Neural progenitor cell (in vitro differentiated cells): ENCODE measurements around the gene TRIM66. TPM values are rescaled to one million over a fixed set of nuclear protein-coding genes. Genes with fewer than 3 reads are reported as not detected.
A peak's percentile ranks its signal among the peaks of the same experiment; 100 is the strongest.

Experiments
- DNase-seq: peaks from one replicate; pipeline ENCODE4 v3.0.0-alpha.2; 2016; ENCODE audit warnings: low spot score
- H2AFZ ChIP-seq: fragments of 200-600 bp; sonication (generic); replicated peaks from 2 replicates; pipeline ENCODE4 v1.6.1; 2016; ENCODE audit warnings: antibody characterized with exemption
- H3F3A ChIP-seq: fragments of 200-600 bp; sonication (generic); 2 replicates; pipeline ENCODE4 v1.6.1; 2016; ENCODE audit warnings: antibody characterized with exemption, low read depth
- H3K27ac ChIP-seq: fragments of 200-600 bp; sonication (generic); 2 replicates; pipeline ENCODE4 v1.5.1; 2016; ENCODE audit warnings: mild to moderate bottlenecking
- H3K27me3 ChIP-seq: fragments of 200-600 bp; sonication (generic); 2 replicates; pipeline ENCODE4 v1.6.1; 2016; ENCODE audit warnings: mild to moderate bottlenecking, moderate library complexity
- H3K36me3 ChIP-seq: fragments of 200-600 bp; sonication (generic); 2 replicates; pipeline ENCODE4 v1.5.1; 2016
- H3K4me1 ChIP-seq: fragments of 200-600 bp; sonication (generic); 2 replicates; pipeline ENCODE4 v1.6.1; 2016; ENCODE audit warnings: mixed run types
- H3K4me2 ChIP-seq: fragments of 200-600 bp; sonication (generic); 2 replicates; pipeline ENCODE4 v1.6.1; 2016
- H3K4me3 ChIP-seq: fragments of 200-600 bp; sonication (generic); 2 replicates; pipeline ENCODE4 v1.5.1; 2016
- H3K79me2 ChIP-seq: fragments of 200-600 bp; sonication (generic); 2 replicates; pipeline ENCODE4 v1.6.1; 2016; ENCODE audit warnings: low read depth
- H3K9ac ChIP-seq: fragments of 200-600 bp; sonication (generic); 2 replicates; pipeline ENCODE4 v1.6.1; 2016
- H3K9me3 ChIP-seq: fragments of 200-600 bp; sonication (generic); 2 replicates; pipeline ENCODE4 v1.5.1; 2016; ENCODE audit warnings: low read depth
- H4K20me1 ChIP-seq: fragments of 200-600 bp; sonication (generic); 2 replicates; pipeline ENCODE4 v1.6.1; 2016; ENCODE audit warnings: low read depth
- H3K27ac Mint-ChIP-seq: 3 replicates; pipeline ENCODE4 v1.8.0; 2021; ENCODE audit warnings: mixed read lengths
- H3K27me3 Mint-ChIP-seq: 2 replicates; pipeline ENCODE4 v1.8.0; 2022; ENCODE audit warnings: low read depth, mild to moderate bottlenecking, inconsistent platforms, moderate library complexity, mixed read lengths; ENCODE audit not compliant: insufficient read depth
- H3K36me3 Mint-ChIP-seq: 3 replicates; pipeline ENCODE4 v1.8.0; 2021; ENCODE audit warnings: mixed read lengths
- H3K4me1 Mint-ChIP-seq: 3 replicates; pipeline ENCODE4 v1.8.0; 2021; ENCODE audit warnings: mixed read lengths
- H3K4me3 Mint-ChIP-seq: 3 replicates; pipeline ENCODE4 v1.8.0; 2021; ENCODE audit warnings: mild to moderate bottlenecking, moderate library complexity, mixed read lengths
- H3K9me3 Mint-ChIP-seq: 3 replicates; pipeline ENCODE4 v1.8.0; 2020; ENCODE audit warnings: mixed read lengths
- EZH2 ChIP-seq: fragments of 200-600 bp; sonication (generic); IDR thresholded peaks from 2 replicates; pipeline ENCODE4 v1.6.1; 2017; ENCODE audit warnings: antibody characterized with exemption, mild to moderate bottlenecking, moderate library complexity
- EZH2phosphoT487 ChIP-seq: fragments of 200-600 bp; sonication (generic); IDR thresholded peaks from 2 replicates; pipeline ENCODE4 v1.6.1; 2017; ENCODE audit warnings: antibody characterized with exemption
- total RNA-seq: library from RNA; depleted of rRNA; stranded (reverse); fragments of >200 nt; gene quantifications from 2 replicates; pipeline ENCODE4 v1.2.3, GENCODE V29; 2015; ENCODE audit warnings: low replicate concordance
- TF ChIP-seq, protein P1 (sequence below): fragments of 200-600 bp; sonication (generic); IDR thresholded peaks from 2 replicates; pipeline ENCODE4 v1.5.1; 2017; ENCODE audit warnings: antibody characterized with exemption, mild to moderate bottlenecking

TRIM66 gene
- total RNA-seq, 1 donor from 2014 or later: 0.95 TPM

DNA sequence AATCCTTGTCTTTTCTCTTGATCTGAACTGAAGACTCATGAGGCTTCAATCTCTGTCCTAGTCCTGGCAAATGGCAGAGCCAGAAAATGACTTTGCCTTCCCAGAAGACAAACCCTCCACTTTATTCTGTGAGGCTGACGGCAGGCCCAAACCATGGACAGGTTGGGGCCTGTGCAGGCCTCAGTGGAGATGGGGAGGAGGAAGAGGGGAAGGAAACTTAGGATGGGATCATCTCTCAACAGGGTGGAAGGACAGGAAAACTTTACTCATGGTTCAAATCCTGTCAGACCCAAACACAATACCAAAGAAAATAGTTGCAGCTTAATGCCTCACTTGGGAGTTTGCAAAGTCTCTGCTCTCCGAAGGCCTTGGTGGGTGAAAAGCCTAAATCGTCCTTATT, 10.0 kb upstream of the TRIM66 start:
- H3K36me3 Mint-ChIP-seq: peaks cover 47% of the 10 kb centered on the region
- Histone ChIP-seq H3K27ac (no peak overlapping the region), H3K9ac (no peak overlapping the region), H3K4me1 (peaks cover 21% of the 10 kb centered on the region), H3K27me3 (no peaks in the 10 kb centered on the region), H3K4me2 (no peak overlapping the region), H4K20me1 (no peaks in the 10 kb centered on the region), H3K79me2 (peaks cover 26% of the 10 kb centered on the region), H2AFZ (no peak overlapping the region), H3K36me3 (no peaks in the 10 kb centered on the region), H3K4me3 (no peak overlapping the region), H3K9me3 (no peaks in the 10 kb centered on the region), H3F3A (peaks cover 32% of the 10 kb centered on the region)
- peaks cover 32% of the 10 kb centered on the region for H3K4me1 Mint-ChIP-seq
- no peaks in the 10 kb centered on the region for H3K9me3 Mint-ChIP-seq
- H3K4me3 Mint-ChIP-seq: no peak overlapping the region
- TF ChIP-seq, protein P1, sequence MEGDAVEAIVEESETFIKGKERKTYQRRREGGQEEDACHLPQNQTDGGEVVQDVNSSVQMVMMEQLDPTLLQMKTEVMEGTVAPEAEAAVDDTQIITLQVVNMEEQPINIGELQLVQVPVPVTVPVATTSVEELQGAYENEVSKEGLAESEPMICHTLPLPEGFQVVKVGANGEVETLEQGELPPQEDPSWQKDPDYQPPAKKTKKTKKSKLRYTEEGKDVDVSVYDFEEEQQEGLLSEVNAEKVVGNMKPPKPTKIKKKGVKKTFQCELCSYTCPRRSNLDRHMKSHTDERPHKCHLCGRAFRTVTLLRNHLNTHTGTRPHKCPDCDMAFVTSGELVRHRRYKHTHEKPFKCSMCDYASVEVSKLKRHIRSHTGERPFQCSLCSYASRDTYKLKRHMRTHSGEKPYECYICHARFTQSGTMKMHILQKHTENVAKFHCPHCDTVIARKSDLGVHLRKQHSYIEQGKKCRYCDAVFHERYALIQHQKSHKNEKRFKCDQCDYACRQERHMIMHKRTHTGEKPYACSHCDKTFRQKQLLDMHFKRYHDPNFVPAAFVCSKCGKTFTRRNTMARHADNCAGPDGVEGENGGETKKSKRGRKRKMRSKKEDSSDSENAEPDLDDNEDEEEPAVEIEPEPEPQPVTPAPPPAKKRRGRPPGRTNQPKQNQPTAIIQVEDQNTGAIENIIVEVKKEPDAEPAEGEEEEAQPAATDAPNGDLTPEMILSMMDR: no peak
- no peak for TF ChIP-seq EZH2
- no peak for TF ChIP-seq EZH2phosphoT487
- no peak overlapping the region for H3K27ac Mint-ChIP-seq
- H3K27me3 Mint-ChIP-seq: no peaks in the 10 kb centered on the region
- DNase-seq: no peak

DNA sequence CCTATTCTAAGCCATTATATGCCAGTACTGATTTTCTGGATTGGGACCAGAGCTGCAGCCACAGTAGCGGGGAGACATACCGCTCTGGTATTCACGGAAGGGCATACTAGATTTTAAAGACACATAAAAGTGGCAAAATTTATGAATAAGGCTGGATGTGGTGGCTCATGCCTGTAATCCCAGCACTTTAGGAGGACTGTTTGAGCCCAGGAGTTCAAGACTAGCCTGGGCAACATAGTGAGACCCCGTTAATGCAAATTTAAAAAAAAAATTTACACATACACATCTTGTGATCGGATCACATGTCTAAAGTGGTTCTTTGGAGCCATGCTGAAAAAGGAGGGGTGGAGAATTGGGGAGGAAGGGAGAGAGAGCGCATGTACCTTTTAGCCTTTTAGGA, 9.1 kb upstream of the TRIM66 start:
- Mint-ChIP-seq H3K4me3 (no peak overlapping the region), H3K27me3 (no peaks in the 10 kb centered on the region)

DNA sequence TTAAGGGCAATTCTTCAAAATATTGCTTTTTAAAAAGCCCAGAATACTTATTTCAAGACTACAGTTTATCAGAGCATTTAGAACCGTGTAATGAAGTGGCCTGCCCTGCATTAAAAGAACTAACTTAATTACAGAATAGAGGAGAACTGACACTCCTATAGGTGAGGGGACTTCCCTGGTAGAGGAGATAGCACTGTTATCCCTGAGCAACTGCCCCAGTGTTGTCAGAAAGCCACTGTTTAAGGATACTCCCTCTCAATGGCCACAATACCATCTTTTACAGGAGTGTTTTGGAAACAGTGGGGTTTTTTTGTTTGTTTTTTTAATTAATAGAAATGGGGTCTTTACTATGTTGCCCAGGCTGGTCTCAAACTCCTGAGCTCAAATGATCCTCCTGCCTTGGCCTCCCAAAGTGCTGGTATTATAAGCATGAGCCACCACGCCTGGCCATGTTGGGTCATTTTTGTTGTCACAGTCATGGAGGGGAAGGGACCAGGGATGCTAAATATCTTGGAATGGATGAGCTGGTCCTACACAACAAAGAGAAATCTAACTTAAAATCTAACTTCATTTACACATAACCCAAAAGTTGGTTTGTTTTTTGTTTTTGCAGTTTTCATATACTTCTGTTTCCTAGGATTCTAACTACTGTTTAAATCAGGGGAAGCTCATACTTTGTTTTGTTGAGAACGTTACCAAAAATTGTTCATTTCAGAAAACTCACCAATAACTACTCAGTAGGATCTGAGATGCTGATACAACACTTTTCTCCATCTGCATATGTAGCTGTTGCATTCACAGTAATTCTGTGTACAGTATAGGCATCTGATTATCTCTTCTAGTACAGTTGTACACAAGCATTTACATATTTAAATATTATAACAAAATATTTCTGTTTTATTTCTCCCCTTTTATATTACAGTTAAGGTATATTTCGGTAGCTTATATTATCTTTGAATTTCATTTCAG, 8.2 kb upstream of the TRIM66 start:
- peak overlapping the region; percentile 80 for H3K4me2 ChIP-seq
- no peak overlapping the region for H3K27ac ChIP-seq
- no peak for DNase-seq
- H3K27me3 Mint-ChIP-seq: no peaks in the 10 kb centered on the region
- no peak overlapping the region for H3K4me3 ChIP-seq
- peaks cover 21% of the 10 kb centered on the region for H3K4me1 ChIP-seq
- no peaks in the 10 kb centered on the region for H3K9me3 Mint-ChIP-seq
- H2AFZ ChIP-seq: no peak overlapping the region
- H3K36me3 ChIP-seq: no peaks in the 10 kb centered on the region
- H3K4me3 Mint-ChIP-seq: no peak overlapping the region
- H3K36me3 Mint-ChIP-seq: peaks cover 36% of the 10 kb centered on the region
- H3K4me1 Mint-ChIP-seq: peaks cover 40% of the 10 kb centered on the region
- H3K9me3 ChIP-seq: no peaks in the 10 kb centered on the region
- H3F3A ChIP-seq: peaks cover 46% of the 10 kb centered on the region
- H3K27me3 ChIP-seq: no peaks in the 10 kb centered on the region
- TF ChIP-seq, protein P1: no peak
- TF ChIP-seq EZH2 (no peak), EZH2phosphoT487 (no peak)
- no peak overlapping the region for H3K27ac Mint-ChIP-seq
- H3K9ac ChIP-seq: no peak overlapping the region
- no peaks in the 10 kb centered on the region for H4K20me1 ChIP-seq
- peaks cover 30% of the 10 kb centered on the region for H3K79me2 ChIP-seq

More for the DNA sequence above, 9.1 kb upstream of the TRIM66 start:
- Histone ChIP-seq H3K27ac (no peak overlapping the region), H2AFZ (no peak overlapping the region), H3K79me2 (peaks cover 26% of the 10 kb centered on the region), H4K20me1 (no peaks in the 10 kb centered on the region), H3K4me3 (no peak overlapping the region), H3K36me3 (no peaks in the 10 kb centered on the region), H3K9me3 (no peaks in the 10 kb centered on the region), H3F3A (peaks cover 37% of the 10 kb centered on the region), H3K4me1 (peaks cover 21% of the 10 kb centered on the region), H3K27me3 (no peaks in the 10 kb centered on the region), H3K9ac (no peak overlapping the region), H3K4me2 (no peak overlapping the region)
- TF ChIP-seq EZH2 (no peak), EZH2phosphoT487 (no peak)
- TF ChIP-seq, protein P1: no peak
- no peak for DNase-seq
- no peak overlapping the region for H3K27ac Mint-ChIP-seq
- peaks cover 36% of the 10 kb centered on the region for H3K4me1 Mint-ChIP-seq
- H3K36me3 Mint-ChIP-seq: peaks cover 41% of the 10 kb centered on the region
- H3K9me3 Mint-ChIP-seq: no peaks in the 10 kb centered on the region
